ENCODE data around the gene POLE. TPM values are rescaled to one million over a fixed set of nuclear protein-coding genes. Genes with fewer than 3 reads are reported as not detected.

POLE gene
- total and polyA plus RNA-seq, 11 donors = 5.3 to 18.6 (median 9.8) TPM

- H3K27me3 ChIP-seq = peaks cover 39 to 55% (median 49%) of the 10 kb centered on the region in 9 donors
- no peak overlapping the region for H3K4me3 ChIP-seq
- H3K27ac ChIP-seq = no peak overlapping the region
- 5 to 10% (median 8%) methylated on average over 10 to 28 of the region's 28 CpGs; no CpG with 5 or more reads in 1 of the 4 donors for WGBS, 4 donors
- ATAC-seq = no peak
- no peak for TF ChIP-seq POLR2A (IDR thresholded peaks at IDR 0.05)
- TF ChIP-seq CTCF (IDR thresholded peaks at IDR 0.05) = no peak
- intact Hi-C loops (cut with DNase I) = loop anchor here in 4 of 10 donors (5.0 to 10.0 kb wide), 2 partner anchors 464 to 467 kb away; no protein-coding TSS in a partner anchor
- peak in 1 of 5 donors; percentile 40 for DNase-seq
- H3K36me3 ChIP-seq = peaks cover 0 to 4% (median 0%) of the 10 kb centered on the region in 9 donors
- H3K9me3 ChIP-seq = peaks cover 0 to 23% (median 5%) of the 10 kb centered on the region in 12 donors
- peaks cover 0 to 19% (median 6%) of the 10 kb centered on the region in 12 donors for H3K4me1 ChIP-seq
These were observed 68.1 kb downstream of the POLE start for GRCh38 chr12:132619071-132619385.

GRCh38 chr12:132618683-132619043, 68.5 kb downstream of the POLE start, which contains the start of gene P2RX2:
Gene P2RX2 (plus strand): TSS chr12:132618776. CDS start chr12:132618817, 41 bp downstream.
- Histone ChIP-seq H3K27me3 (peaks cover 39 to 55% (median 49%) of the 10 kb centered on the region in 9 donors), H3K4me1 (peaks cover 0 to 19% (median 6%) of the 10 kb centered on the region in 12 donors), H3K4me3 (peak within 1 kb of the TSS in 1 of 12 donors; percentile 33), H3K27ac (no peak within 1 kb of the TSS), H3K36me3 (peaks cover 0 to under 1% (median 0%) of the 10 kb centered on the region in 9 donors), H3K9me3 (peaks cover 0 to 23% (median 5%) of the 10 kb centered on the region in 12 donors)
- intact Hi-C loops (cut with DNase I) = loop anchor here in 4 of 10 donors (5.0 to 10.0 kb wide), 2 partner anchors 464 to 466 kb away; no protein-coding TSS in a partner anchor
- 0 to 5% (median 3%) methylated on average over 4 to 49 of the region's 49 CpGs for WGBS, 4 donors
- no peak for TF ChIP-seq CTCF (IDR thresholded peaks at IDR 0.05)
- TF ChIP-seq POLR2A (IDR thresholded peaks at IDR 0.05) = no peak
- peak in 1 of 5 donors; percentile 47 for DNase-seq
- no peak for ATAC-seq

- 8 to 15% (median 10%) methylated on average over 31 to 51 of the region's 51 CpGs for WGBS, 4 donors
- no peak for DNase-seq
- no peak for TF ChIP-seq CTCF (IDR thresholded peaks at IDR 0.05)
- TF ChIP-seq POLR2A (IDR thresholded peaks at IDR 0.05) = no peak
- Histone ChIP-seq H3K36me3 (no peaks in the 10 kb centered on the region), H3K4me3 (peak overlapping the region in 1 of 12 donors; percentile 33), H3K27ac (no peak overlapping the region), H3K27me3 (peaks cover 39 to 55% (median 50%) of the 10 kb centered on the region in 9 donors), H3K9me3 (peaks cover 0 to 23% (median 5%) of the 10 kb centered on the region in 12 donors), H3K4me1 (peaks cover 0 to 18% (median 6%) of the 10 kb centered on the region in 12 donors)
- intact Hi-C loops (cut with DNase I) = loop anchor here in 4 of 10 donors (5.0 to 10.0 kb wide), 2 partner anchors 463 to 466 kb away; no protein-coding TSS in a partner anchor
- ATAC-seq = no peak
These were observed 69.1 kb downstream of the POLE start for GRCh38 chr12:132617822-132618682.

- H3K27me3 ChIP-seq = peaks cover 39 to 55% (median 50%) of the 10 kb centered on the region in 9 donors
- H3K27ac ChIP-seq = no peak overlapping the region
- WGBS, 4 donors = 69 to 93% (median 87%) methylated on average over 4 of the region's 4 CpGs
- no peaks in the 10 kb centered on the region for H3K36me3 ChIP-seq
- no peak for ATAC-seq
- TF ChIP-seq CTCF (IDR thresholded peaks at IDR 0.05) = no peak
- no peak for TF ChIP-seq POLR2A (IDR thresholded peaks at IDR 0.05)
- intact Hi-C loops (cut with DNase I) = loop anchor here in 4 of 10 donors (5.0 to 10.0 kb wide), 2 partner anchors 462 to 465 kb away; no protein-coding TSS in a partner anchor
- no peak overlapping the region for H3K4me3 ChIP-seq
- H3K9me3 ChIP-seq = peaks cover 0 to 23% (median 5%) of the 10 kb centered on the region in 12 donors
- no peak for DNase-seq
- H3K4me1 ChIP-seq = peaks cover 0 to 10% (median 3%) of the 10 kb centered on the region in 12 donors
These were observed 69.9 kb downstream of the POLE start for GRCh38 chr12:132617135-132617701.

Measured in heart left ventricle (tissue), 16 donors.